ENCODE data around the gene MTA1.

DNA sequence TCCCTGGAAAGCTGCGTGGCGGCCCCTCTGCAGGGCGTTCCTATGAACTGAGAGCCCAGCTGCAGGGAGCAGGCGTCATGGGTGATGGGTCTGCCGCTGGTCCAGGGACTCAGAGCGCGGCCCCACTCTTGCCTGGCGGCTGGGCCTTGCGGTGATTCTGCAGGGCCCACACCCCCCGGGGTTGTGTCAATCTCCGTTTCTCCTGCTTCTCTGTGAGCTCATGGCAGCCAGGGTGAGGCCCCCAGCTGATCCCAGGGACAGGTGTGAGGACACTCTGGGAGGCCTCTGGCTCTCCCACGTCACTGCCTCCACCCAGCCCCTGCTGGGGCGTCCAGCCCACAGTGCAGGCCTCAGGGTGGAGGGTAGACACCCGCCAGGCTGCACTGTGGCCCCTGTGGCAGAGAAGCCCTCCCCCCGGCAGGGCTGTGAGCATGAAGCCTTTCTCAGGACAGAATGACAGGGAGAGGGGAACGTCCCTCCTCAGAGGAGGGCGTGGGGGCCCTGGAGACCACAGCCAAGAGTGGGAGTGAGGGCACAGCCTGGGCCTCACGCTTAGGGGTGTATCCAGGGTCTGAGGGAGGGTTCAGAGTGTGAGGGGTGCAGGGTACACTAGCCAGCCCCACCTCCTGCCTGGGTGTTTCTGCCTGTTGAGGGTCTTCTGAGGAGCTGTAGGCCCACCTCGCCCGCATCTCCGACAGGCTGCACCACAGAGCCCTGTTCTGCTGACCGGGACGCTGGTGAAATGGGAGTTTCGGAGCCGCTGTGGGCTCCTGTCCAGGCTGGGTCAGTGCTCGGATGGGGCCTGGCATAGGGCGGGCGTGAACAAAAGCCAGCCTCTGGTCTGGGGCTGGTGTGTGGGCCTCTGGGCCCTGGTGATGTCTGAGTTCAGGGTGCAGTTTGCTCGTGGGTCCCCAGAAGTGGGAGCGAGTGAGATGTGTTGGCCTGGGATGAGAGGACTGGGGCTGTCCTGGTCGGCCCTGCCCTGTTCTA lies 28.3 kb downstream of the MTA1 start:
- TF ChIP-seq, protein P1, sequence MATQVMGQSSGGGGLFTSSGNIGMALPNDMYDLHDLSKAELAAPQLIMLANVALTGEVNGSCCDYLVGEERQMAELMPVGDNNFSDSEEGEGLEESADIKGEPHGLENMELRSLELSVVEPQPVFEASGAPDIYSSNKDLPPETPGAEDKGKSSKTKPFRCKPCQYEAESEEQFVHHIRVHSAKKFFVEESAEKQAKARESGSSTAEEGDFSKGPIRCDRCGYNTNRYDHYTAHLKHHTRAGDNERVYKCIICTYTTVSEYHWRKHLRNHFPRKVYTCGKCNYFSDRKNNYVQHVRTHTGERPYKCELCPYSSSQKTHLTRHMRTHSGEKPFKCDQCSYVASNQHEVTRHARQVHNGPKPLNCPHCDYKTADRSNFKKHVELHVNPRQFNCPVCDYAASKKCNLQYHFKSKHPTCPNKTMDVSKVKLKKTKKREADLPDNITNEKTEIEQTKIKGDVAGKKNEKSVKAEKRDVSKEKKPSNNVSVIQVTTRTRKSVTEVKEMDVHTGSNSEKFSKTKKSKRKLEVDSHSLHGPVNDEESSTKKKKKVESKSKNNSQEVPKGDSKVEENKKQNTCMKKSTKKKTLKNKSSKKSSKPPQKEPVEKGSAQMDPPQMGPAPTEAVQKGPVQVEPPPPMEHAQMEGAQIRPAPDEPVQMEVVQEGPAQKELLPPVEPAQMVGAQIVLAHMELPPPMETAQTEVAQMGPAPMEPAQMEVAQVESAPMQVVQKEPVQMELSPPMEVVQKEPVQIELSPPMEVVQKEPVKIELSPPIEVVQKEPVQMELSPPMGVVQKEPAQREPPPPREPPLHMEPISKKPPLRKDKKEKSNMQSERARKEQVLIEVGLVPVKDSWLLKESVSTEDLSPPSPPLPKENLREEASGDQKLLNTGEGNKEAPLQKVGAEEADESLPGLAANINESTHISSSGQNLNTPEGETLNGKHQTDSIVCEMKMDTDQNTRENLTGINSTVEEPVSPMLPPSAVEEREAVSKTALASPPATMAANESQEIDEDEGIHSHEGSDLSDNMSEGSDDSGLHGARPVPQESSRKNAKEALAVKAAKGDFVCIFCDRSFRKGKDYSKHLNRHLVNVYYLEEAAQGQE (IDR thresholded peaks at IDR 0.05) = no peak
- TF ChIP-seq, protein P2, sequence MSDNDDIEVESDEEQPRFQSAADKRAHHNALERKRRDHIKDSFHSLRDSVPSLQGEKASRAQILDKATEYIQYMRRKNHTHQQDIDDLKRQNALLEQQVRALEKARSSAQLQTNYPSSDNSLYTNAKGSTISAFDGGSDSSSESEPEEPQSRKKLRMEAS (IDR thresholded peaks at IDR 0.05) = no peak
- TF ChIP-seq JUND (IDR thresholded peaks at IDR 0.05) (no peak), TAF1 (conservative IDR thresholded peaks at IDR 0.05) (no peak), SP1 (IDR thresholded peaks at IDR 0.05) (no peak), YY1 (IDR thresholded peaks at IDR 0.05) (no peak), RAD21 (IDR thresholded peaks at IDR 0.05) (no peak), HNF4A (conservative IDR thresholded peaks at IDR 0.05) (no peak), FOXA2 (IDR thresholded peaks at IDR 0.05) (no peak), EGR1 (IDR thresholded peaks at IDR 0.05; ENCODE audit: low read depth in 2 of 2) (no peak), NR2F2 (IDR thresholded peaks at IDR 0.05) (no peak)
- TF ChIP-seq, protein P3, sequence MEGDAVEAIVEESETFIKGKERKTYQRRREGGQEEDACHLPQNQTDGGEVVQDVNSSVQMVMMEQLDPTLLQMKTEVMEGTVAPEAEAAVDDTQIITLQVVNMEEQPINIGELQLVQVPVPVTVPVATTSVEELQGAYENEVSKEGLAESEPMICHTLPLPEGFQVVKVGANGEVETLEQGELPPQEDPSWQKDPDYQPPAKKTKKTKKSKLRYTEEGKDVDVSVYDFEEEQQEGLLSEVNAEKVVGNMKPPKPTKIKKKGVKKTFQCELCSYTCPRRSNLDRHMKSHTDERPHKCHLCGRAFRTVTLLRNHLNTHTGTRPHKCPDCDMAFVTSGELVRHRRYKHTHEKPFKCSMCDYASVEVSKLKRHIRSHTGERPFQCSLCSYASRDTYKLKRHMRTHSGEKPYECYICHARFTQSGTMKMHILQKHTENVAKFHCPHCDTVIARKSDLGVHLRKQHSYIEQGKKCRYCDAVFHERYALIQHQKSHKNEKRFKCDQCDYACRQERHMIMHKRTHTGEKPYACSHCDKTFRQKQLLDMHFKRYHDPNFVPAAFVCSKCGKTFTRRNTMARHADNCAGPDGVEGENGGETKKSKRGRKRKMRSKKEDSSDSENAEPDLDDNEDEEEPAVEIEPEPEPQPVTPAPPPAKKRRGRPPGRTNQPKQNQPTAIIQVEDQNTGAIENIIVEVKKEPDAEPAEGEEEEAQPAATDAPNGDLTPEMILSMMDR (IDR thresholded peaks at IDR 0.05; ENCODE audit: low read depth, low read length, missing input control) = no peak
- TF ChIP-seq, protein P4, sequence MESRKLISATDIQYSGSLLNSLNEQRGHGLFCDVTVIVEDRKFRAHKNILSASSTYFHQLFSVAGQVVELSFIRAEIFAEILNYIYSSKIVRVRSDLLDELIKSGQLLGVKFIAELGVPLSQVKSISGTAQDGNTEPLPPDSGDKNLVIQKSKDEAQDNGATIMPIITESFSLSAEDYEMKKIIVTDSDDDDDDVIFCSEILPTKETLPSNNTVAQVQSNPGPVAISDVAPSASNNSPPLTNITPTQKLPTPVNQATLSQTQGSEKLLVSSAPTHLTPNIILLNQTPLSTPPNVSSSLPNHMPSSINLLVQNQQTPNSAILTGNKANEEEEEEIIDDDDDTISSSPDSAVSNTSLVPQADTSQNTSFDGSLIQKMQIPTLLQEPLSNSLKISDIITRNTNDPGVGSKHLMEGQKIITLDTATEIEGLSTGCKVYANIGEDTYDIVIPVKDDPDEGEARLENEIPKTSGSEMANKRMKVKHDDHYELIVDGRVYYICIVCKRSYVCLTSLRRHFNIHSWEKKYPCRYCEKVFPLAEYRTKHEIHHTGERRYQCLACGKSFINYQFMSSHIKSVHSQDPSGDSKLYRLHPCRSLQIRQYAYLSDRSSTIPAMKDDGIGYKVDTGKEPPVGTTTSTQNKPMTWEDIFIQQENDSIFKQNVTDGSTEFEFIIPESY (IDR thresholded peaks at IDR 0.05) = no peak
- TF ChIP-seq, protein P5, sequence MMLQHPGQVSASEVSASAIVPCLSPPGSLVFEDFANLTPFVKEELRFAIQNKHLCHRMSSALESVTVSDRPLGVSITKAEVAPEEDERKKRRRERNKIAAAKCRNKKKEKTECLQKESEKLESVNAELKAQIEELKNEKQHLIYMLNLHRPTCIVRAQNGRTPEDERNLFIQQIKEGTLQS (IDR thresholded peaks at IDR 0.05) = no peak
